ENCODE measurements around the gene CACNB4. TPM values are rescaled to one million over a fixed set of nuclear protein-coding genes. Genes with fewer than 3 reads are reported as not detected.
"Not testable (repeated sequence)": the region's sequence is repeated elsewhere in the genome, so short reads cannot be mapped to it uniquely, and the experiment has no call there.

Gene CACNB4
- total RNA-seq, 1 donor from 2014 or later: 5.1 TPM

DNA sequence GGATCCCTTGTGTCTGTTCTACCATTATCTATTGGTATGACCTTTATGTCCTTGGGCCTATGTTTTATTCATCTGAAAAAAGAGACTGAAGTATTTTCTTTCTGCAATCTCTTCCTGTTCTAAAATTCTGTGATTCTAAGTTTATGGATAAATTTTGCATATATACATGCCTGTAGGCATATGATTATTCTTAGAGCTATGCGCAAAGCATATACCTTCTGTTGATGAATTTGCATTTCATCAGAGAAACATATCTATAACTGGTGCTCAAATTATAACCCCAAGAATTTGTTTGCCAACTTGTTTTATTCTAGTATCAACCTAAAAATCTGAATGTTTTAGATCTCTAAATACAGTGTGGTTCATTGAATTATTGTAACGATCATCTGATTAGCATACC, 6.7 kb downstream of the CACNB4 start:
- Mint-ChIP-seq H3K9me3 (ENCODE audit: unreplicated experiment) (no peaks in the 10 kb centered on the region), H3K4me1 (ENCODE audit: low read depth, unreplicated experiment) (no peaks in the 10 kb centered on the region), H3K27ac (ENCODE audit: unreplicated experiment) (no peak overlapping the region), H3K4me3 (ENCODE audit: unreplicated experiment) (no peak overlapping the region), H3K27me3 (ENCODE audit: unreplicated experiment) (peaks cover 3% of the 10 kb centered on the region), H3K36me3 (ENCODE audit: unreplicated experiment) (no peaks in the 10 kb centered on the region)
- TF ChIP-seq, protein P1, sequence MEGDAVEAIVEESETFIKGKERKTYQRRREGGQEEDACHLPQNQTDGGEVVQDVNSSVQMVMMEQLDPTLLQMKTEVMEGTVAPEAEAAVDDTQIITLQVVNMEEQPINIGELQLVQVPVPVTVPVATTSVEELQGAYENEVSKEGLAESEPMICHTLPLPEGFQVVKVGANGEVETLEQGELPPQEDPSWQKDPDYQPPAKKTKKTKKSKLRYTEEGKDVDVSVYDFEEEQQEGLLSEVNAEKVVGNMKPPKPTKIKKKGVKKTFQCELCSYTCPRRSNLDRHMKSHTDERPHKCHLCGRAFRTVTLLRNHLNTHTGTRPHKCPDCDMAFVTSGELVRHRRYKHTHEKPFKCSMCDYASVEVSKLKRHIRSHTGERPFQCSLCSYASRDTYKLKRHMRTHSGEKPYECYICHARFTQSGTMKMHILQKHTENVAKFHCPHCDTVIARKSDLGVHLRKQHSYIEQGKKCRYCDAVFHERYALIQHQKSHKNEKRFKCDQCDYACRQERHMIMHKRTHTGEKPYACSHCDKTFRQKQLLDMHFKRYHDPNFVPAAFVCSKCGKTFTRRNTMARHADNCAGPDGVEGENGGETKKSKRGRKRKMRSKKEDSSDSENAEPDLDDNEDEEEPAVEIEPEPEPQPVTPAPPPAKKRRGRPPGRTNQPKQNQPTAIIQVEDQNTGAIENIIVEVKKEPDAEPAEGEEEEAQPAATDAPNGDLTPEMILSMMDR (IDR thresholded peaks at IDR 0.05; ENCODE audit: partially characterized antibody, unreplicated experiment): no peak
- no peak for DNase-seq

DNA sequence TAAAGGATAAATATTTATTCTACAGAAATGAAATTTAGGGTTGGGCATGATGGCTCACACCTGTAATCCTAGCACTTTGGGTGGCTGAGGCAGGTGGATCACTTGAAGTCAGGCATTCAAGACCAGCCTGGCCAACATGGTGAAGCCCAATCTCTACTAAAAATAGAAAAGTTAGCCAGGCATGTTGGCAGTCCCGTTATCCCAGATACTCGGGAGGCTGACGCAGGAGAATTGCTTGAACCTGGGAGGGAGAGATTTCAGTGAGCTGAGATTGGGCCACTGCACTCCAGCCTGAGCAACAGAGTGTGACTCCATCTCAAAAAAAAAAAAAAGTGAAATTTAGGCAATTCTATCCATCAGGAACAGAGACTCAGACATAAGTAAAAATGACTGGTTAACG, 8.1 kb downstream of the CACNB4 start:
- not testable (repeated sequence) for H3K27me3 Mint-ChIP-seq (ENCODE audit: unreplicated experiment); DNase-seq; H3K27ac Mint-ChIP-seq (ENCODE audit: unreplicated experiment); H3K4me3 Mint-ChIP-seq (ENCODE audit: unreplicated experiment); H3K4me1 Mint-ChIP-seq (ENCODE audit: low read depth, unreplicated experiment); H3K36me3 Mint-ChIP-seq (ENCODE audit: unreplicated experiment); H3K9me3 Mint-ChIP-seq (ENCODE audit: unreplicated experiment)

DNA sequence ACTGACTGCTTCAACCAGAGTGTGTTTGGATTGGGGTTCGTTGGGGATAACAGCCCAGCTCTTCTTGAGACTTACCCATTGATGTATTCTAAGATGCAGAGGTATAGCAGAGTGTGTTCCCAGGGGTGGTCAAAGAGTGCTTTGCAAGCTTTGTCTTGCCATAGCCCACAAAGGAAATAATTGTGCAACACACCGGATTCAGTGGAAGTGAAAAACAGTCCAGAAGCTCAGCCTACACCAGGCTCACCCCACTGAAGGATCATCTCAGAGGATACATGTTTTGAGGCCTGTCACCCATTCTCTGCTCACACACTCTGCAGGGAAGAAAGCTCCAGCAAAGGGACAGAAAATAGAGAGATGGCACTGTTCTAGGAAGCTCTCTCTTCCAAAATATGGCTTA, 9.6 kb downstream of the CACNB4 start:
- H3K4me1 Mint-ChIP-seq (ENCODE audit: low read depth, unreplicated experiment): peaks cover 2% of the 10 kb centered on the region

DNA sequence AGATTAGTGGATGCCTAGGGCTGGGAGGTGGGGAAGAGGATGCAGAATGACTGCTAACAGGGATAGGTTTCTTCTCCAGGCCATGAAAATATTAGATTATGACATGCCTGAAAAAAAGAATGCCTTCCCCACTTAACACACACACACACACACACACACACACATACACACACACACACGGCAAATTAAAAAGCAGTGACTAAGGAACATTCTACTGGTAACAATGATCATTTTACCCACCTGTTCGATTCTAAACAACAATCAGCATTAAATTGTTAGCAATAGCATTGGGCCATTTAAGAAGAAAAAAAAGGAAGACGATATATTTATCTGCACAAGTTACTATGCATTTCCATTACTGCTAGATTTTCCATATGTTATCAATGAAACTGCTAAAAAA, 10.8 kb downstream of the CACNB4 start:
- peaks cover 2% of the 10 kb centered on the region for H3K4me1 Mint-ChIP-seq (ENCODE audit: low read depth, unreplicated experiment)
- no peak overlapping the region for H3K4me3 Mint-ChIP-seq (ENCODE audit: unreplicated experiment)
- H3K27ac Mint-ChIP-seq (ENCODE audit: unreplicated experiment): no peak overlapping the region
- H3K36me3 Mint-ChIP-seq (ENCODE audit: unreplicated experiment): no peaks in the 10 kb centered on the region
- TF ChIP-seq, protein P1 (IDR thresholded peaks at IDR 0.05; ENCODE audit: partially characterized antibody, unreplicated experiment): no peak
- no peaks in the 10 kb centered on the region for H3K9me3 Mint-ChIP-seq (ENCODE audit: unreplicated experiment)
- no peak for DNase-seq
- no peaks in the 10 kb centered on the region for H3K27me3 Mint-ChIP-seq (ENCODE audit: unreplicated experiment)

More for the DNA sequence above, 9.6 kb downstream of the CACNB4 start:
- TF ChIP-seq, protein P1 (IDR thresholded peaks at IDR 0.05; ENCODE audit: partially characterized antibody, unreplicated experiment): no peak
- no peak overlapping the region for H3K27ac Mint-ChIP-seq (ENCODE audit: unreplicated experiment)
- H3K27me3 Mint-ChIP-seq (ENCODE audit: unreplicated experiment): no peaks in the 10 kb centered on the region
- H3K36me3 Mint-ChIP-seq (ENCODE audit: unreplicated experiment): no peaks in the 10 kb centered on the region
- H3K4me3 Mint-ChIP-seq (ENCODE audit: unreplicated experiment): no peak overlapping the region
- H3K9me3 Mint-ChIP-seq (ENCODE audit: unreplicated experiment): no peaks in the 10 kb centered on the region
- DNase-seq: no peak

DNA sequence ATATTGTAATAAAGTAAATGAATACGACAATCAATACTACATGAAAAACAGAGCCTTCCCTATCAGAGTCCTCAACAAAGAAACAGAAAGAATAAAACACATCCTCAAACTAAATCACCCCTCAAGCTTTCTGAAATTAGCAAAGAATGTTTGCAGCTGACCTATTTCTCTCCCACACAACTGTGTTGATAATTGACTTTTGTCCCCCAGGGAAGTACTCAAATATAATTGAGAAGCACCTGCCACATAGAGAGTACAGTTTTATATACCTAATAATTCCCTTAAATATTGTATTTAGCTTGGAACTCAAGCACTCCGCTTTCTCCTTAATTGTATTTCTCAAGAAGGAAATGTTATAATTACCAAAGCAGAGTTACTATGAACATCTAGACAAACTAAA, 12.6 kb downstream of the CACNB4 start:
- DNase-seq: no peak
- no peaks in the 10 kb centered on the region for H3K36me3 Mint-ChIP-seq (ENCODE audit: unreplicated experiment)
- no peak overlapping the region for H3K27ac Mint-ChIP-seq (ENCODE audit: unreplicated experiment)
- no peak overlapping the region for H3K4me3 Mint-ChIP-seq (ENCODE audit: unreplicated experiment)
- H3K9me3 Mint-ChIP-seq (ENCODE audit: unreplicated experiment): no peaks in the 10 kb centered on the region
- H3K27me3 Mint-ChIP-seq (ENCODE audit: unreplicated experiment): no peaks in the 10 kb centered on the region
- peaks cover 2% of the 10 kb centered on the region for H3K4me1 Mint-ChIP-seq (ENCODE audit: low read depth, unreplicated experiment)
- TF ChIP-seq, protein P1 (IDR thresholded peaks at IDR 0.05; ENCODE audit: partially characterized antibody, unreplicated experiment): no peak

DNA sequence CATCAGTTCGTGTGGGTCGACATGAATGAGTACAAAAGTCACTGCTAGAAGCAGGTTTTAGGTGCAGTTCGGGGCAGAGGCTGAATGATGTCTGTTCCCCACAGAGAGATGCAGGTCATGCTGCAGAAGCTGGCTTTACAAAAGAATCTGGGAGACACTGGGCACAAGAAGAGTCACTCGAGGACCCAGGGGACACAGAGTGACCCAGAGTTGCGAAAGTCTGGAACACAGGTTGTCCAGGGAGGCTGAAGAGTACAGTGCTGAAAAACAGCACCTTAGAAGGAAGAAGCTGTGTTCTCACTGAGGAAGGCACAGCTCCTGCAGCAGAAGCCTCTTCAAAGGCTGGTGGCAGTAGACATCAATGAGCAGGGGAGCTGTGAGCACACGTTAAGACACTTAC, 14.8 kb downstream of the CACNB4 start:
- Mint-ChIP-seq H3K36me3 (ENCODE audit: unreplicated experiment) (no peaks in the 10 kb centered on the region), H3K4me3 (ENCODE audit: unreplicated experiment) (no peak overlapping the region), H3K9me3 (ENCODE audit: unreplicated experiment) (no peaks in the 10 kb centered on the region), H3K4me1 (ENCODE audit: low read depth, unreplicated experiment) (peaks cover 2% of the 10 kb centered on the region), H3K27me3 (ENCODE audit: unreplicated experiment) (no peaks in the 10 kb centered on the region), H3K27ac (ENCODE audit: unreplicated experiment) (no peak overlapping the region)
- TF ChIP-seq, protein P1 (IDR thresholded peaks at IDR 0.05; ENCODE audit: partially characterized antibody, unreplicated experiment): no peak
- DNase-seq: no peak
